ENCODE data around the gene LRRC26.
A peak's percentile ranks its signal among the peaks of the same experiment; 100 is the strongest.

LRRC26 gene, protein sequence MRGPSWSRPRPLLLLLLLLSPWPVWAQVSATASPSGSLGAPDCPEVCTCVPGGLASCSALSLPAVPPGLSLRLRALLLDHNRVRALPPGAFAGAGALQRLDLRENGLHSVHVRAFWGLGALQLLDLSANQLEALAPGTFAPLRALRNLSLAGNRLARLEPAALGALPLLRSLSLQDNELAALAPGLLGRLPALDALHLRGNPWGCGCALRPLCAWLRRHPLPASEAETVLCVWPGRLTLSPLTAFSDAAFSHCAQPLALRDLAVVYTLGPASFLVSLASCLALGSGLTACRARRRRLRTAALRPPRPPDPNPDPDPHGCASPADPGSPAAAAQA

DNA sequence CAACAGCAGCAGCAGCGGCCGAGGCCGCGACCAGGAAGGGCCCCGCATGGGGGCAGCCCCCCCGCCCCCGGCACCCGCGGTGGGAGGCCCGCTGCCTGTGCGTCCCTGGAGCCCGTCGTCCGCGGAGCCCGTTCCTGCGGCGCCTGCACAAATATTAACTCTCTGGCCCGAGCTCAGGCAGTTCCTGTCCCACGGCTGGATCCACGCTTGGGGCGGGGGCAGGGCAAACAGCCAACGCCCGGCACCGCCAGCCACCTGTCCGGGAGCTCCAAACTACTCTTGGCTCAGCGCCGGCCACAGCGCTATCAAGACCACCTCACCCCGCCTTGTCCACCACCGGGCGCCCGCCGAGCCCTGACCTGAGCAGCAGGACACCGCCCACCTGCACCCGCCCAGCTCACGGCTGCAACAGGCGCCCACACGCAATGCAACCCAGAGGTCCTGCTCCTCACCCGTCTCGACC, at the start of gene LRRC26:
TSS of gene LRRC26 (minus strand) at position 156 of the 463 bp plus-strand sequence. CDS start at position 48, 108 bp downstream.
- DNase-seq = no peak

DNA sequence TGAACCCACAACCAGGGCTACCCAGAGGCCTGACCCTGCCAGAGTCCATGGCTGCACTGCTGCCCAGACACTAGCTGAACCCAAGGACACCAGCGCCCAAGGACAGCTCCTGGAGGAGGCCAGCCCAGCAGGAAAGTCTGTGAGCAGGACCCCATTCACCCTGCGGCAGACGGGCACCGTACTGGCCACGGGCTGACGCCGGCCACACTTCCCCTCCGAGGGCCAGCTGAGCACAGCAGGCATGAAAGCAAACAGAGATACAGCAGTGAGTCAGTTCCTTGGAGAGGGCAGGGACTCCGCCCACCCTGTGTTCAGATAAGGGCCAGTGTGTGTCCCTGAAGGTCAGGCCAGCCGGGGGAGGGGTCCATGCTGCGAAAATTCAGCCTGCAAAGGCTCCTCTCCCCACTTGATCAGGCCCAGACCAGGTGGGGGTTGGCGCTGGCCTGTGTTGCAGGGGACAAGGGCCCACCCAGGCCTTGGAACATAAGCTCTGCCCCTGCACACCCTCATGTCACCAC, 49.0 kb upstream of the LRRC26 start:
- peak in 1 of 2 donors; percentile 24 for DNase-seq

DNA sequence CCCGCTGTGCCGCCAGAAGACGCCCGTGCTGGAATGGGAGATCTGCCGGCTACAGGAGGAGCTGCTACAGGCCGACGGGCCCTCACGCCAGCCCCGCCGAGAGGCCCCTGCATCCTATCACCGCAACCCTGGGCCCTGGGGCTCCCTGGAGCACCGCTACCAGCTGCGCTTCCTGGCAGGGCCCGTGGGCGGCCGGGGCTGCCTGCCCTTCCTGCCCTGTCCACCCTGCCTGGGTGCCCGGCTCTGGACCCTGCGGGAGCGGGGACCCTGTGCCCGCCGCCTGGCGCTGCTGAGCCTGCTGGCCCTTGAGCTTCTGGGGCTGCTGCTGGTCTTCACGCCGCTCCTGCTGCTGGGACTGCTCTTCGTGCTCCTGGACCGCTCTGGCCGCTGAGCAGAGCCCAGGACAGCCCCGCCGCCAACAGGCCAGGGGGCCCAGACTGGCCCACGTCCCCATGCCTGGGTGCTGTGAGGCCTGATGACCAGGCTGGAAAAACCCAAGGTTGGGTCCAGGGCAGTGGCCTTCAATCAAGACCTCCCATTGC, 48.4 kb upstream of the LRRC26 start:
- no peak for DNase-seq

DNA sequence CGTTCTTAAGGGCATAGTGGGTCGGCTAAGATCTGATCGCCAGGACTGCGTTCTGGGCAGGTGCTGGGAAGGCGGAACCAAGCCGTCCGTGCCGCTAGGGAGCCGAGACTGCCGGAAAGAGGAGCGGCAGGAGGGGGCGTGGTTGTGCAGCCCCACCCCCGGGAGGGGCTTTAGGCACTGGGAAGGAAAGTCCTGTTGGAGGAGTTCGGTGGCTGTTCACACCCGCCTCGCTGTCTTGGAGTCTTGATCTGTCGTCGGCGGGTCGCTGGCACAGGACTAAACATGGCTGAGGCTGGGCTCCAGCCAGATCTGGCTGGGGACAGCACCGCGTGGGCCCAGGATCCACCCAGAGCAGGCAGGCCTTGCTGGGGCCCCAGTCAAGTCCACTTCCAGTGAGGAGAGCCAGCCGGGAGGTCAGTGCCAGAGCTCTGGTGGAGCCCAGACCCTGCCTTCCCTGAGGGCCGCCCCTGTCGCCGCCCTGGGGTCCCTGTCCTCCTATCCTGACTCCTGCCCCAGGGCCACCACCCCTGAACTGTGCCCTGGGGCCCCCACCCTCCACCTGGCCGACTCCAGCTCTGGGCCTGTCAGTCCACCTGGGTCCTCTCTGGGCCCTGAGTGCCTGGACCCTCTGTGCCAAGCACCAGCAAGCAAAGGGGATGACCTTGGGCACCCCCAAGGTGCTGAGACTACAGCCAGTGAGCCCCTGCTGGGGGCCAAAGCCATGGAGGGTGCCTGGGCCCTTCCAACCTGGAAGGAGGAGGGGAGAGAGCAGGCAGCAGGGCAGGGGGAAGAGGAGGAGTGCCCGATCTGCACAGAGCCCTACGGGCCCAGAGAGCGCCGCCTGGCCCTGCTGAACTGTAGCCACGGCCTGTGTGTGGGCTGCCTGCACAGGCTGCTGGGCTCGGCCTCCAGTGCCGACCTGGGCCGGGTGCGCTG, 47.7 kb upstream of the LRRC26 start:
- DNase-seq = no peak

DNA sequence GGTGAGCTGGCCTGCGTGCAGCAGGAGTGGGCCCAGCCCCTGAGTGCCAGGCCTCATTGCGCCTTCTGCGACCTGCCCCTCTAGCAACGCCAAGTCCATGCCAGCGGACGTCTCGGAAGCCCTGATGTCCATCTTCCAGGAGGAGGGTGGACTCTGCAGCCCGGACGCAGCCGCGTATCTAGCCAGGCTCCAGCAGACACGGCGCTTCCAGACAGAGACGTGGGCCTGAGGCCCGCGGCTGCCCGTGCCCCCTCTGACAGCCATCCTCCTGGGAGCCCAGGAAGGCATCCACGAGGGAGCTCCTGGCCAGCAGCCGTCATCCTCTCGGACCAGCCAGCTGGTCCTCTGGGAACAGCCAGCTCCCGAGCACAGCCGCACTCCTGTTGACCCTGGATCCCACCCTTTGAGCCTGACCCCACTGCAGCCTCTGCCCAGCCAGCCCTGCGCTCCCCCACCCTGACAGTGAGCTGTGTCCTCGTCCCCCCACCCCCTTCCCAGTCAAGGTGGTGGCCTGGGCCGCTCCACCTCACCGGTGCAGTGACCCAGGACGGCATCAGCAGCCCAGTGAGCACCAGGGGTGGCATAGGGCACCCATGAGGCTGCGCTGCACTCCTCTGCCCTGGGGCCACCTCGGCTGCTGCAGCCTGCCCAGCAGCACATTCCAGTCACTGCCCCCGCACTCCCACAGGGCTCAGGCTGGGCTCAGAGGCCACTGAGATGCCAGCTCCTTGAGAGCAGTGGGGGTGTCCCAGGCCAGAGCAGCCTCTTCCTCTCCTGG, 46.5 kb upstream of the LRRC26 start:
- no peak for DNase-seq

DNA sequence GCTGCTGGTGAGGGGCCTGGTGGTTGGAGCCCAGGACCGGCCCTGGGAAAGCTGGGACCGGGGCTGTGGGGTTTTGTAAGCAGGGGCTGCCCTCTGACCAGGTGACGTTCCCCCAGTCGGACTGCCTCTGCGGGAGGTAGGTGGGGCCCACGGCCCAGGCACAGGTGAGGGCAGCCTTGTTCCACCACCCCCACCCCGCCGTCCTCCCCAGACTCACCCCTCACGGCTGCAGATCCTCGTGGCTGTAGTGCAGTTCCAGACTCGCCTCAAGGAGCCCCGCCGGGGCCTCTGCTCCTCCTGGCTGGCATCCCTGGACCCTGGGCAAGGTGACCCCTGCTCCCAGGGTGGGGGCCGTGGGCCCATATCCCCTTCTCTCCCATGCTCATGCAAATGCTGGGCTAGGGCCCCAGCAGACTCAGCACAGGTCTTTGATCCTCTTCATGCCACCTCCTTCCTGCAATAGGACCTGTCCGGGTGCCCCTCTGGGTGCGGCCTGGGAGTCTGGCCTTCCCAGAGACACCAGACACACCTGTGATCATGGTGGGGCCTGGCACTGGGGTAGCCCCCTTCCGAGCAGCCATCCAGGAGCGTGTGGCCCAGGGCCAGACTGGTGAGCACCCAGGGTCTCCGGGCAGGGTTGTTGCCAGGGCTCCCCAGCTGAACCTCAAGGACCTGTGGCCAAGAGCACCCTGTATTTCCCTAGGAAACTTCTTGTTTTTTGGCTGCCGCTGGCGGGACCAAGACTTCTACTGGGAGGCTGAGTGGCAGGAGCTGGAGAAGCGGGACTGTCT, 45.5 kb upstream of the LRRC26 start:
- DNase-seq = no peak

DNA sequence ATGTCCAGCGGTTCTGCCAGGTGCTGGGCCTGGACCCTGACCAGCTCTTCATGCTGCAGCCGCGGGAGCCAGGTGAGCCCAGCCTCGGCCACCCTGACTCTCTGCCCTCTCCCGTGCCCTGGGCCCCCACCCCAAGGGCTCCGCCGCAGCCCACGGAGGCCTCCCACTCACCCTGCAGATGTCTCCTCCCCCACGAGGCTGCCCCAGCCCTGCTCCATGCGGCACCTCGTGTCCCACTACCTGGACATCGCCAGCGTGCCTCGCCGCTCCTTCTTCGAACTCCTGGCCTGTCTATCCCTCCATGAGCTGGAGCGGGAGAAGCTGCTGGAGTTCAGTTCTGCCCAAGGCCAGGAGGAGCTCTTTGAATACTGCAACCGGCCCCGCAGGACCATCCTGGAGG, 44.8 kb upstream of the LRRC26 start:
- DNase-seq = no peak

DNA sequence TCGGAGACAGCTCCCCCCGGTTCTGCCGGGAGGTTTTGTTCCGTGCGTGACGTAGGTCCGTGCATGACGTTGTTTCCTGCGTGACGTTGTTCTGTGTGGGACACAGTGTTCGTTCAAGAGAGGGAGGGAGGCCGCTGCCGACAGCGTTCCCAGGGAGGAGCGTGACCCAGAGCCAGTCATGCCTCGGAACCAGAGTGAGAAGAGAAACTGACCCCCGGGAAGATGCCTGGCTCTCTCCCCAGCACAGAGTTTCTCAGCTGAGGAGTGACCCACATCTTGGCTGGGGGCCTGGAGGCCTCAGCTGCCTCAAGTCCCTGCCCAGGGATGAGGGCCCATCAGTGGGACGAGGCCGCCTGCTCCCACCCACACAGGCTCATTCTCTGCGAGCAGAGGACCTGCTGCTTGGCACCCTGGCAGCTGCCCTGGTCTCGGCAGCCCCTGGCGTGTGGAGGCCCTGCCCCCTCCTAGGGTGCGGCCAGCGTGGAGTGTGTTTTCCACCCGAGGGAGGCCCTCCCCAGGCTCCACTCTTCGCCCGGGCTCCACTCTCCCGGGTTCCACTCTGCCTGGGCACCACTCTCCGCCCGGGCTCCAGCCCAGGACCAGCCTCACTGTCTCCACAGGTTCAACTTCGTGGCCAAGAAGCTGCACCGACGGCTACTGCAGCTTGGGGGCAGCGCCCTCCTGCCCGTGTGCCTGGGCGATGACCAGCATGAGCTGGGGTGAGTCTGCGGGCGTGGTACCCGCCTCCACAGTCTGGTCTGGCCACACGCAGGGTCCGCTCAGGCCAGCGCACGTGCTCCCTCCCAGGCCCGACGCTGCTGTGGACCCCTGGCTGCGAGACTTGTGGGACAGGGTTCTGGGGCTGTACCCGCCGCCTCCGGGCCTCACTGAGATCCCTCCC, 43.6 kb upstream of the LRRC26 start:
- DNase-seq = no peak

DNA sequence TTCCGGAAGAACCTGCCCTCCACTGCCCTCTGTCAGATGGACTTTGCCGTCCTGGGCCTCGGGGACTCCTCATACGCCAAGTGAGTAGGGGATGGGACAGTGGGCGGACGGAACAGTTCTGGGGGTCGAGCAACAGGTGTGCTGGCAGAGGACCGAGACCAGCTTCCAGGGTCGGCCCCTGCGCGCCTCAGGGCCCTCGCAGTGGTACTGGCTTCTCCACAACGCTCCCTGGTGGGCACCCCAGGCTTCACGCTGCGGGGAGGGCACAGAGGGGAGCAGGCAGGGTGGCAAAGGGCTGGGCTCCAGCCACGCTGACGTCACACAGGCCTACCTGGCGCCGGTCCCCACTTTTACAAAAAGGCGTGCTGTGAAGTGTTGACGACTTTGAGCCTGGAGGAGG, 42.7 kb upstream of the LRRC26 start:
- no peak for DNase-seq

DNA sequence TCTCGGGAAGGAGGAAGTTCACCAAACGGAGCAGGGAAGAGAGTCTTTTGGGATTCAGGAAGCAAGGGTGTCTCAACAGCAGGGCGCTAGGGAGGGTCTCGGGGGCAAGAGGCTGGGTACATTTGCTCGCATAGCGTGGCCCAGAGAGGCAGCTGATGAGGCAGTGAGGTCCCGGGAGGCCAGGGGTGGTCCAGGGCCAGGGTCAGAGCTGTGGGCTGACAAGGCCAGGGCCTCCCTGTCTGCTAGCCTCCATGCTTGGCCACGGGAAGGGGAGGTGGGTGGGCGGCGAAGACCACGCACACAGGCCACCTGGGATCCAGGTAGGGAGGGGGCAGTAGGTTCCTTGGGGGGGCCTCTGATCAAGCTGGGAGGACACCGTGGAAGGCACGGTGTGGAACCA, 41.7 kb upstream of the LRRC26 start:
- no peak for DNase-seq

DNA sequence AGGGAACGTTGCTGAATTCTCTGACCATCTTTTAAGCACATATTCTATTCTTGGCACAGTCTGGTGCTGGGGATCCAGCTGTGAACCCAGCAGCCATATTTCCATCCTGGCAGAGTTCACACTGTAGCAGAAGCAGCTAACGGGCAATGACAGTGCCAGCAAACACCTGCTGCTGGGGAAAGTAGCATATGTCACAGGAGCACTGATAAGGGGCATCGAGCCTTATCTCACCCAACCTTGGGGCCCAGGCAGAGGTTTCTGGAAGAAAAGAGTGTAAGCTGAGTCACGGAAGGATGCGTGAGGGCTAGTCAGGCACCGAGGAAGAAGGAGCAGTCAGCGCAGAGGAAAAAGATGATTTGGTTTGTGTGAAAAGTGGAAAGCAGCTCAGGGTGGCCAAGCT, 36.8 kb upstream of the LRRC26 start:
- DNase-seq = no peak

DNA sequence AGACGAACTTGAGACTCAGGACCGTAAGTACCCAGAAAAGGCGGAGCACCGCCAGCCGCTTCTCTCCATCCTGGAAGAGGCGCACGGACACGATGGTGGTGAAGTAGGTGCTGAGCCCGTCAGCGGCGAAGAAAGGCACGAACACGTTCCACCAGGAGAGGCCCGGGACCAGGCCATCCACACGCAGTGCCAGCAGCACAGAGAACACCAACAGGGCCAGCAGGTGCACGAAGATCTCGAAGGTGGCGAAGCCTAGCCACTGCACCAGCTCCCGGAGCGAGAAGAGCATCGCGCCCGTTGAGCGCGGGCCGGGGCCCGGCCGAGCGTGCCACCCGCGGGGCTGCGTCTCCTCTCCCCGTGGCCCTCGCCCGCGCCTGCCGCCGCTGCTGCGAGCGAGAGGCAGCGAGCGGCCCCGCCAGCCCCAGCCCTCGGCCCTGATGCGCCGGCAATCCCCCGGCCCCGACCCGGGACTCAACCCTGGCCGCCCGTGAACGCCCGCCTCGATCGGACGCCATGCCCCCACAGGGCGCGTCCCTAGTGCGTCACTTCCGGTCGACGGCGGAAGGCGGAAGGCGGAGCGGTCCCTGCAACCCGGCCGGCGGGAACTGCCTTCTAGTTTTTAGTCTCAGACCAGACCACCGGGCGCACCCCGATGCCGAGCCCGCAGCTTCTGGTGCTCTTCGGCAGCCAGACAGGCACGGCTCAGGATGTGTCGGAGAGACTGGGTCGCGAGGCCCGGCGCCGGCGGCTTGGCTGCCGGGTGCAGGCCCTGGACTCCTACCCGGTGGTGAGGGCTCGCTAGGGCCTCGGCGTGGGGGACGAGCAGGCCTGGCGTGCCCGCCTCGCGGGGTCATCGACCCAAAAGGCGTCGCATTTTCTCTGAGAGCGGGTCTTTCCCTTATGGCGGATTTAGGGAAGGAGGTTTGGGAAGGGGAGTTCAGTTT, 35.5 kb upstream of the LRRC26 start, which contains the start of the genes NDOR1 and TMEM203:
TSS of gene NDOR1 (plus strand) at position 575 of the 944 bp plus-strand sequence. CDS start at position 653, 78 bp downstream.
TSS of gene TMEM203 (minus strand) at position 523 of the 944 bp plus-strand sequence. CDS start at position 289, 234 bp downstream.
- DNase-seq = peak; percentile 77 to 94

DNA sequence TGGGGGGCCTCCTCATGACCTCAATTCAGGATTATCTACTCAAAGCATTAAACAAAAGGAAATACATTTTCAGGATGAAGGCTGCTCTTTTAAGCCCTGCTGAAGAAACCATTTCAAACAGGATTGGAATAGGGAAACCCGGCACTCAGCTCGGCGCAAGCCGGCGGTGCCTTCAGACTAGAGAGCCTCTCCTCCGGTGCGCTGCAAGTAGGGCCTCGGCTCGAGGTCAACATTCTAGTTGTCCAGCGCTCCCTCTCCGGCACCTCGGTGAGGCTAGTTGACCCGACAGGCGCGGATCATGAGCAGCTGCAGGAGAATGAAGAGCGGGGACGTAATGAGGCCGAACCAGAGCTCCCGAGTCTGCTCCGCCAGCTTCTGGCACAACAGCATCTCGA, 34.9 kb upstream of the LRRC26 start:
- no peak for DNase-seq

DNA sequence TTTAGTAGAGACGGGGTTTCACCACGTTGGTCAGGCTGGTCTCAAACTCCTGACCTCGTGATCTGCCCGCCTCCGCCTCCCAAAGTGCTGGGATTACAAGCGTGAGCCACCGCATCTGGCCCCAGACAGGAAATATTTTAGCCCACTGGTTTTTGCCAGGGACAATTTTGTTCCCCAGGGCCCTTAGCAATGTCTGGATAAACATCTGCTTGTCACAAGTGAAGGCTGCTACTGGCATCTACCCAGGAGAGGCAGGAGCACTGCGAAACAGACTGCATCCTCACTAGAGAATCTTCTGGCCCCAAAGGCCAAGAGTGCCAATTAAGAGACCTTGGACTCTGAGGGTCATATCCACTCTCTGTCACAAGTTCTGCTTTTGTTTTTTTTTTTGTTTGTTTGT, 33.1 kb upstream of the LRRC26 start:
- no peak for DNase-seq

DNA sequence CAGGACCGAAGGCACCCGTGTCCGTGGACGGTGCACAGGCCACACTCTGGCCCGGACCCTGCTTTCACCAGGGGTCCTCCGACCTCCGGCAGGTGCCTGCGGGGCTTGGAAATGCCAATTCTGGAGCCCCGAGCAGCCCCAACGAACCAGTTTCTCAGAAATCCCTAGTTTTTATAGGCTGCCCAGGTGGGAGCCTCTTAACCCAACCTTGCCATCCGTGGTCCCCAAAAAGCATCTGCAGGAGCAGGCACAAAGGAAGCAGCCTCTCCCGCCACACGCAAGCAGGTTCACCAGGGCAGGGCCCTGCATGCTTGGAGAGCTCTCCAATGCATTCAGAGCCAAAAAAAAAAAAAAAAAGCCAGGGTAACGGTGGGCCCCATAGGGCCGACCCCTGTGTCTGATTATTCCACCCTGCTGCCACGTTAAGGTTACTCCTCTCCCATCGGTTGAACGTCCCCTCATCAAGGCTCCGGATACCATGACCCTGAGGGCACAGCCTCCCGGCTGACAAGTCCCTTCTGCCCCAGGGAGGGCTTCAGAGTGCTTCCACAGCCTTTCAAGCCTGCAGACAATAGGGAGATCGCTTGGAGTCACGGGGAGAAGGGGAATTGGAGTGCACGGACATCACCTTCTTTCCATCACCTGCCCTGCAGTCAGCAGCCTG, 31.5 kb upstream of the LRRC26 start:
- no peak for DNase-seq

DNA sequence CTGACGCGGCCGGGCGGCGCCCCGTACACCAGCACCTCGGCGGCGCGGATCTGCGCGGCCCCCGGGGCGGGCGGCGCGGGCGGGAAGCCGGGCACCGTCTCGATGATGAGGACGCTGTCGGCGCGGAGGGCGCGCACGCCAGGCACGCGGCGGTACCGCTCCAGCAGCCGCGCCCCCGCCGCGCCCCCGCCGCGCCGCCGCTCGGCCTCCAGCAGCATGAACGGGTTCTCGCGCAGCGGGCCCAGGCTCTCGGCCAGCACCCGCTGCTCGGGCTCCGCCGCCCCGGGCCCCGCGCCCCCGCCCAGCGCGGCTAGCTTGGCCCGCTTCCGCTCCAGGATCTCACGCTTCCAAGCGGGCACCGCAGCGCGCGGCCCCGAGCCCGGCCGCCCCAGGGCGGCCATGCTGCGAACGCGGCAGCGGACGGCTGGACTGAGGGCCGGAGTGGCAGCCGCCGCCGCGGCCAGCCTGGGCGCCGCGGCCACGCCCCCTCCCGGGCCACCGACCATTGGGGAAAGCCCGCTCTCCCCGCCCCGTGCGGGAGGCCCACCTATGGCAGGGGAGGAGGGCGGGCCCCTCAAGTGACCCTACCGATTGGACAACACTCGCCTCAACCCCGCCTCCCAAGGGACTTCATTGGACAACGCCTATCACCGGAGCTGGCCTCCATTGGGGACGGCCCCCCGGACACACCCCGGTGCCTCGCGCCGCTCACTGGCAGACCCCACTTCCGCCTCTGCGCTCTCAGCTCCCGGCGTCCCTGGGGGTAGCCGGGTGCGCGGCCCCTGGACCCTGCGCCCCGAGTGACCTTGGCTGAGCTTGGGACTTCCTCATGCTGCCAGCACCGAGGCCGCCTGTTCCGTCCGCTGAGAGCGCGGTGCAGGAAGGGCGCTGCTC, 30.7 kb upstream of the LRRC26 start, which contains the start of gene TPRN:
TSS of gene TPRN (minus strand) at position 431 of the 894 bp plus-strand sequence. CDS start at position 401, 30 bp downstream.
- peak; percentile 98 to 99 for DNase-seq

DNA sequence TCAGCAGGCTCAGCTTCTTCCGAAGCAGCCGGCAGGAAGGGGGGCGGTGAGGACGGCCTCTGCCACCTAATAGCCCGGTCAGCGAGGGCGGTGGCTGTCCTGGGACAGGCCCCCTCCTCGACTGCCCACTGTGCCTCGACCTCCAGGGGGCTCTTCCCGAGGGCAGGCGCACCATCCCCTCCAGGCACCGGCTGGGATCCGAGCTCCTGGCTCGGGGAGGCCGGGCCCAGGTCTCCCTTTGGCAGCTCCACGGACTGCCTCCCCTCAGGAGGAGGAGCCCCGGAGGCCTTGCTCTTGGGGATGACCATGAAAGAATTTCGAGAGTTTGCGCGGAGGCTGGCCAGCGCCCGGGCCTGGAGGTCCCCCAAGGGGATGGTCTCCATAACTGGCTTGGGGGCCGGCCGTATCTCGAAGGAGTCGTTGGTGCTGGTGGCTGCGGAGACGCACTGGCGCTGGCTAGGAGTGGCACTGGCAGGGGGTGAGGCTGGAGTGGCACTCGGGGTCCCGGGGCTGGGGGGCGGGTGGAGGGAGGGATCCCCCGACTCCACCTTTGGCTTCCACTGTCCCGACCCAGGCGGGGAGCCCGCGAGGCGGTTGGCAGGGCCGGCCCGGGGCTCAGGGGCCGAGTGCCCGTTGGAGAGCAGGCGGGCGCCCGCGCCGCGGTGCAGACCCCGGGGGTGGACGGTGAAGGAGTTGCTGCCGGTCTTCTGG, 29.7 kb upstream of the LRRC26 start:
- DNase-seq = no peak

Measured in inflammatory macrophage treated with lipopolysaccharide for 1 hour (primary cell).